Gastroesophageal sphincter (tissue), 4 donors: ENCODE results near the gene SYNE1. TPM values are rescaled to one million over a fixed set of nuclear protein-coding genes. Genes with fewer than 3 reads are reported as not detected.

ENCODE experiments used
- ATAC-seq: fragments of 150-250 bp; one replicate; pipeline ENCODE4 v1.9.1; 2016; ENCODE audit warnings: mild to moderate bottlenecking, moderate library complexity
- H3K27ac ChIP-seq, 4 donors: fragments of 200-600 bp; sonication (generic) in 3 of 4; 1 replicate in 3 of 4; 2 replicates in 1 of 4; pipeline ENCODE4 v1.5.1; 2016 to 2019
- H3K27me3 ChIP-seq: fragments of 200-600 bp; sonication (generic); one replicate; pipeline ENCODE4 v1.5.1; 2019
- H3K36me3 ChIP-seq, 2 donors: fragments of 200-600 bp; sonication (generic); one replicate each; pipeline ENCODE4 v1.5.1; 2019; ENCODE audit warnings: control low read depth in 1 of 2
- H3K4me1 ChIP-seq, 3 donors: fragments of 200-600 bp; sonication (generic); 1 replicate in 2 of 3; 2 replicates in 1 of 3; pipeline ENCODE4 v1.5.1; 2016 to 2019; ENCODE audit warnings: control low read depth in 2 of 3
- H3K4me3 ChIP-seq, 2 donors: fragments of 200-600 bp; sonication (generic); one replicate each; pipeline ENCODE4 v1.5.1; 2019; ENCODE audit warnings: mild to moderate bottlenecking in 1 of 2, moderate library complexity in 1 of 2
- H3K9me3 ChIP-seq, 3 donors: fragments of 200-600 bp; sonication (generic); one replicate each; pipeline ENCODE4 v1.5.1; 2017 to 2019; ENCODE audit warnings: control low read depth in 2 of 3
- CTCF ChIP-seq, 4 experiments: fragments of 200-600 bp in 2 of 4; fragments of 450-650 bp in 2 of 4; sonication (generic) in 1 of 4; IDR thresholded peaks; one replicate each; pipeline ENCODE4 v1.5.1; 2017 to 2019; ENCODE audit warnings: antibody characterized with exemption in 4 of 4, mild to moderate bottlenecking in 2 of 4, moderate library complexity in 2 of 4
- EP300 ChIP-seq: sonication (generic); formaldehyde crosslinking; IDR thresholded peaks from one replicate; pipeline ENCODE4 v1.6.1; 2017; ENCODE audit warnings: antibody characterized with exemption, mild to moderate bottlenecking
- POLR2A ChIP-seq, 2 donors: fragments of 450-650 bp; IDR thresholded peaks; one replicate each; pipeline ENCODE4 v1.6.1; 2017; ENCODE audit warnings: antibody characterized with exemption in 2 of 2, mild to moderate bottlenecking in 2 of 2, moderate library complexity in 1 of 2
- POLR2AphosphoS5 ChIP-seq: sonication (generic); formaldehyde crosslinking; IDR thresholded peaks from one replicate; pipeline ENCODE4 v1.6.1; 2017; ENCODE audit warnings: antibody characterized with exemption
- WGBS, 2 donors: methylation state at CpG; one replicate each; pipeline ENCODE4 v1.1.5; 2018; ENCODE audit warnings: low coverage in 1 of 2; 5-methylcytosine and 5-hydroxymethylcytosine counted together
- total RNA-seq, 4 donors: library from RNA; depleted of rRNA; stranded (reverse); fragments of >200 nt; gene quantifications; one replicate each; pipeline ENCODE4 v1.1.0, GENCODE V29; 2016

SYNE1 gene
- total RNA-seq, 4 donors from 2014 or later = 160 to 268 (median 215) TPM

- peak; percentile 64 for ATAC-seq
- Histone ChIP-seq H3K36me3 (no peaks in the 10 kb centered on the region), H3K27ac (peak overlapping the region in 3 of 4 donors; percentile 73 to 84 (median 81)), H3K4me1 (peaks cover 0 to 25% (median 0%) of the 10 kb centered on the region in 3 donors), H3K4me3 (peak overlapping the region; percentile 59 to 79), H3K9me3 (no peaks in the 10 kb centered on the region), H3K27me3 (no peaks in the 10 kb centered on the region)
- WGBS, 2 donors = 1% methylated on average over 14 of the region's 72 CpGs; no CpG with 5 or more reads in 1 of the 2 donors
- TF ChIP-seq POLR2AphosphoS5 = no peak
- no peak for TF ChIP-seq POLR2A (IDR thresholded peaks at IDR 0.05)
- no peak for TF ChIP-seq CTCF (IDR thresholded peaks at IDR 0.05)
- no peak for TF ChIP-seq EP300
Observed at GRCh38 chr6:152636609-152637295, 410 bp downstream of the SYNE1 start.

- TF ChIP-seq CTCF (IDR thresholded peaks at IDR 0.05) = peak in 1 of 4 experiments; percentile 16
- peak; percentile 39 for TF ChIP-seq POLR2AphosphoS5
- TF ChIP-seq EP300 = no peak
- TF ChIP-seq POLR2A (IDR thresholded peaks at IDR 0.05) = no peak
- Histone ChIP-seq H3K36me3 (no peaks in the 10 kb centered on the region), H3K27me3 (no peaks in the 10 kb centered on the region), H3K4me1 (peaks cover 0 to 25% (median 0%) of the 10 kb centered on the region in 3 donors), H3K9me3 (no peaks in the 10 kb centered on the region), H3K4me3 (peak overlapping the region; percentile 59 to 79), H3K27ac (peak overlapping the region in 3 of 4 donors; percentile 73 to 84 (median 81))
- 0 to 2% methylated on average over 7 to 8 of the region's 20 CpGs for WGBS, 2 donors
- peak; percentile 69 for ATAC-seq
Observed at GRCh38 chr6:152636021-152636608, 1.0 kb downstream of the SYNE1 start.

GRCh38 chr6:152634773-152635172 lies 2.4 kb downstream of the SYNE1 start:
- H3K36me3 ChIP-seq = no peaks in the 10 kb centered on the region
- H3K9me3 ChIP-seq = no peaks in the 10 kb centered on the region
- no peak overlapping the region for H3K4me3 ChIP-seq
- peaks cover 0 to 25% (median 0%) of the 10 kb centered on the region in 3 donors for H3K4me1 ChIP-seq
- no peak for TF ChIP-seq CTCF (IDR thresholded peaks at IDR 0.05)
- TF ChIP-seq POLR2AphosphoS5 = no peak
- no peak for TF ChIP-seq EP300
- TF ChIP-seq POLR2A (IDR thresholded peaks at IDR 0.05) = no peak
- no peak overlapping the region for H3K27ac ChIP-seq
- H3K27me3 ChIP-seq = no peaks in the 10 kb centered on the region
- ATAC-seq = no peak
- 81 to 100% methylated on average over 2 to 3 of the region's 3 CpGs for WGBS, 2 donors

GRCh38 chr6:152632121-152632782 lies 4.9 kb downstream of the SYNE1 start:
- TF ChIP-seq POLR2AphosphoS5 (no peak), POLR2A (IDR thresholded peaks at IDR 0.05) (no peak), EP300 (no peak), CTCF (IDR thresholded peaks at IDR 0.05) (no peak)
- H3K4me1 ChIP-seq = peaks cover 0 to 16% (median 0%) of the 10 kb centered on the region in 3 donors
- H3K9me3 ChIP-seq = no peaks in the 10 kb centered on the region
- H3K27me3 ChIP-seq = no peaks in the 10 kb centered on the region
- H3K4me3 ChIP-seq = no peak overlapping the region
- 92 to 95% methylated on average over 2 of the region's 2 CpGs for WGBS, 2 donors
- ATAC-seq = no peak
- H3K36me3 ChIP-seq = no peaks in the 10 kb centered on the region
- no peak overlapping the region for H3K27ac ChIP-seq
